GM23338 (cell line): ENCODE results near the gene HTR3E. TPM values are rescaled to one million over a fixed set of nuclear protein-coding genes. Genes with fewer than 3 reads are reported as not detected.

ENCODE experiments used
- EZH2 ChIP-seq: fragments of 200-600 bp; sonication (generic); IDR thresholded peaks from one replicate; pipeline ENCODE4 v1.8.0; 2017; ENCODE audit warnings: antibody characterized with exemption, mild to moderate bottlenecking, low read depth; ENCODE audit not compliant: unreplicated experiment
- JUNB ChIP-seq: IDR thresholded peaks from one replicate; pipeline ENCODE4 v1.6.1; 2016; ENCODE audit warnings: antibody characterized with exemption; ENCODE audit not compliant: unreplicated experiment
- NANOG ChIP-seq: IDR thresholded peaks from 2 replicates; pipeline ENCODE4 v1.6.1; 2016; ENCODE audit warnings: antibody characterized with exemption, borderline replicate concordance
- STAT1 ChIP-seq: IDR thresholded peaks from one replicate; pipeline ENCODE4 v1.6.1; 2016; ENCODE audit warnings: antibody characterized with exemption; ENCODE audit not compliant: unreplicated experiment
- polyA plus RNA-seq: library from polyadenylated mRNA; unstranded; fragments of >200 nt; fragmentation: Nextera tagmentation; extraction: Ambion mirVana; gene quantifications from 2 replicates; pipeline ENCODE4 v1.2.1, GENCODE V29; 2016
- small RNA-seq: library from RNA; depleted of rRNA; stranded (forward); fragments of <200 nt; gene quantifications from one replicate; pipeline ENCODE3, GENCODE V24; 2014; ENCODE audit warnings: low replicate concordance
- total RNA-seq: library from RNA; depleted of rRNA; stranded (reverse); fragments of >200 nt; shearing (Covaris generic); gene quantifications from 2 replicates; pipeline ENCODE4 v1.2.3, GENCODE V29; 2014; rRNA removed
- TF ChIP-seq, protein P1 (sequence below): fragments of 250-450 bp; sonication (Bioruptor Pico); IDR thresholded peaks from 2 replicates; pipeline ENCODE4 v1.5.0; 2020; ENCODE audit warnings: mild to moderate bottlenecking, moderate library complexity

Gene HTR3E
- total and polyA plus RNA-seq, 2 experiments from 2014 or later = not detected

DNA sequence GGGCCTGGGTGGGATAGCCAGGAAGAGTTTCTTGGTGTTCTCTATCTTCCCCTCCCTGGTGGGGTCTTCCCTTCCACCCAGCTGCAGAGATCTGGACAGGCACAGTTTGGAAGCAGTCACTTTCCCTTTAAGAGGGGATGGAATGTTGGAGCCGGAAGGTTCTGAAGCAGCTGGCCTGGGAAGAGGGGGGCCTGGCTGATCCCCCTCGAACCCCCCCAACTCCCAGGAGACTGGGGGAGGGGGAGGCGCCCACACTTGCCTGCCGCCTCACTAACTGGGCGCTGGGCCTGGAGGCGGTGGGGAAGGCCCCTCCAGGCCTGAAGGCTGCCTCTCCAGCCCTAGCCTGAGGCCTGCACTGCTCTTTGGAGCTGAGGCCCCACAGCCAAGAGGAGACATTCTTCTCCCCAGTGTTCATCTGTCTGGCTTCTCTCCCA is 59.7 kb downstream of the HTR3E start (continued):
- TF ChIP-seq, protein P1, sequence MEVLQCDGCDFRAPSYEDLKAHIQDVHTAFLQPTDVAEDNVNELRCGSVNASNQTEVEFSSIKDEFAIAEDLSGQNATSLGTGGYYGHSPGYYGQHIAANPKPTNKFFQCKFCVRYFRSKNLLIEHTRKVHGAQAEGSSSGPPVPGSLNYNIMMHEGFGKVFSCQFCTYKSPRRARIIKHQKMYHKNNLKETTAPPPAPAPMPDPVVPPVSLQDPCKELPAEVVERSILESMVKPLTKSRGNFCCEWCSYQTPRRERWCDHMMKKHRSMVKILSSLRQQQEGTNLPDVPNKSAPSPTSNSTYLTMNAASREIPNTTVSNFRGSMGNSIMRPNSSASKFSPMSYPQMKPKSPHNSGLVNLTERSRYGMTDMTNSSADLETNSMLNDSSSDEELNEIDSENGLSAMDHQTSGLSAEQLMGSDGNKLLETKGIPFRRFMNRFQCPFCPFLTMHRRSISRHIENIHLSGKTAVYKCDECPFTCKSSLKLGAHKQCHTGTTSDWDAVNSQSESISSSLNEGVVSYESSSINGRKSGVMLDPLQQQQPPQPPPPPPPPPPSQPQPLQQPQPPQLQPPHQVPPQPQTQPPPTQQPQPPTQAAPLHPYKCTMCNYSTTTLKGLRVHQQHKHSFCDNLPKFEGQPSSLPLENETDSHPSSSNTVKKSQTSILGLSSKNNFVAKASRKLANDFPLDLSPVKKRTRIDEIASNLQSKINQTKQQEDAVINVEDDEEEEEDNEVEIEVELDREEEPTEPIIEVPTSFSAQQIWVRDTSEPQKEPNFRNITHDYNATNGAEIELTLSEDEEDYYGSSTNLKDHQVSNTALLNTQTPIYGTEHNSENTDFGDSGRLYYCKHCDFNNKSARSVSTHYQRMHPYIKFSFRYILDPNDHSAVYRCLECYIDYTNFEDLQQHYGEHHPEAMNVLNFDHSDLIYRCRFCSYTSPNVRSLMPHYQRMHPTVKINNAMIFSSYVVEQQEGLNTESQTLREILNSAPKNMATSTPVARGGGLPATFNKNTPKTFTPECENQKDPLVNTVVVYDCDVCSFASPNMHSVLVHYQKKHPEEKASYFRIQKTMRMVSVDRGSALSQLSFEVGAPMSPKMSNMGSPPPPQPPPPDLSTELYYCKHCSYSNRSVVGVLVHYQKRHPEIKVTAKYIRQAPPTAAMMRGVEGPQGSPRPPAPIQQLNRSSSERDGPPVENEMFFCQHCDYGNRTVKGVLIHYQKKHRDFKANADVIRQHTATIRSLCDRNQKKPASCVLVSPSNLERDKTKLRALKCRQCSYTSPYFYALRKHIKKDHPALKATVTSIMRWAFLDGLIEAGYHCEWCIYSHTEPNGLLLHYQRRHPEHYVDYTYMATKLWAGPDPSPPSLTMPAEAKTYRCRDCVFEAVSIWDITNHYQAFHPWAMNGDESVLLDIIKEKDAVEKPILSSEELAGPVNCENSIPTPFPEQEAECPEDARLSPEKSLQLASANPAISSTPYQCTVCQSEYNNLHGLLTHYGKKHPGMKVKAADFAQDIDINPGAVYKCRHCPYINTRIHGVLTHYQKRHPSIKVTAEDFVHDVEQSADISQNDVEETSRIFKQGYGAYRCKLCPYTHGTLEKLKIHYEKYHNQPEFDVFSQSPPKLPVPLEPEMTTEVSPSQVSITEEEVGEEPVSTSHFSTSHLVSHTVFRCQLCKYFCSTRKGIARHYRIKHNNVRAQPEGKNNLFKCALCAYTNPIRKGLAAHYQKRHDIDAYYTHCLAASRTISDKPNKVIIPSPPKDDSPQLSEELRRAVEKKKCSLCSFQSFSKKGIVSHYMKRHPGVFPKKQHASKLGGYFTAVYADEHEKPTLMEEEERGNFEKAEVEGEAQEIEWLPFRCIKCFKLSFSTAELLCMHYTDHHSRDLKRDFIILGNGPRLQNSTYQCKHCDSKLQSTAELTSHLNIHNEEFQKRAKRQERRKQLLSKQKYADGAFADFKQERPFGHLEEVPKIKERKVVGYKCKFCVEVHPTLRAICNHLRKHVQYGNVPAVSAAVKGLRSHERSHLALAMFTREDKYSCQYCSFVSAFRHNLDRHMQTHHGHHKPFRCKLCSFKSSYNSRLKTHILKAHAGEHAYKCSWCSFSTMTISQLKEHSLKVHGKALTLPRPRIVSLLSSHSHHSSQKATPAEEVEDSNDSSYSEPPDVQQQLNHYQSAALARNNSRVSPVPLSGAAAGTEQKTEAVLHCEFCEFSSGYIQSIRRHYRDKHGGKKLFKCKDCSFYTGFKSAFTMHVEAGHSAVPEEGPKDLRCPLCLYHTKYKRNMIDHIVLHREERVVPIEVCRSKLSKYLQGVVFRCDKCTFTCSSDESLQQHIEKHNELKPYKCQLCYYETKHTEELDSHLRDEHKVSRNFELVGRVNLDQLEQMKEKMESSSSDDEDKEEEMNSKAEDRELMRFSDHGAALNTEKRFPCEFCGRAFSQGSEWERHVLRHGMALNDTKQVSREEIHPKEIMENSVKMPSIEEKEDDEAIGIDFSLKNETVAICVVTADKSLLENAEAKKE (CRISPR knock-in tag) = no peak
- TF ChIP-seq JUNB = no peak
- no peak for TF ChIP-seq EZH2
- TF ChIP-seq NANOG = no peak
- no peak for TF ChIP-seq STAT1

Small RNA genes within 50 kb of the gene (small RNA-seq; reads per million reads assigned to genes)
- gene RF00019 = not detected

Other genes with a start within 250 kb of the HTR3E start
- gene PARL, start 212.2 kb upstream of the HTR3E start, total RNA-seq = 65.7 and 67.5 TPM in 2 replicates
- 78.7 and 82.7 TPM in 2 replicates for gene PARL, start 212.2 kb upstream of the HTR3E start, polyA plus RNA-seq
- 38.5 and 39.9 TPM in 2 replicates for gene ABCC5, start 79.2 kb upstream of the HTR3E start, total RNA-seq
- 14.0 TPM in 2 replicates for gene ABCC5, start 79.2 kb upstream of the HTR3E start, polyA plus RNA-seq
- gene HTR3D, start 65.3 kb upstream of the HTR3E start, total RNA-seq = not detected in 2 replicates
- gene HTR3D, start 65.3 kb upstream of the HTR3E start, polyA plus RNA-seq = not detected in 2 replicates
- gene HTR3C, start 44.0 kb upstream of the HTR3E start, total RNA-seq = not detected in 2 replicates
- gene HTR3C, start 44.0 kb upstream of the HTR3E start, polyA plus RNA-seq = not detected in 2 replicates
- 36.6 and 43.3 TPM in 2 replicates for gene EIF2B5, start 38.3 kb downstream of the HTR3E start, total RNA-seq
- gene EIF2B5, start 38.3 kb downstream of the HTR3E start, polyA plus RNA-seq = 26.4 and 27.8 TPM in 2 replicates
- 50.2 and 55.5 TPM in 2 replicates for gene DVL3, start 58.3 kb downstream of the HTR3E start, total RNA-seq
- gene DVL3, start 58.3 kb downstream of the HTR3E start, polyA plus RNA-seq = 25.6 and 33.5 TPM in 2 replicates
- 269 and 305 TPM in 2 replicates for gene AP2M1, start 77.8 kb downstream of the HTR3E start, total RNA-seq
- 190 and 215 TPM in 2 replicates for gene AP2M1, start 77.8 kb downstream of the HTR3E start, polyA plus RNA-seq
- 48.9 and 60.4 TPM in 2 replicates for gene ABCF3, start 89.1 kb downstream of the HTR3E start, total RNA-seq
- gene ABCF3, start 89.1 kb downstream of the HTR3E start, polyA plus RNA-seq = 32.7 and 33.4 TPM in 2 replicates
- gene VWA5B2, start 132.5 kb downstream of the HTR3E start, total RNA-seq = 0.66 TPM in 1 of 2 replicates, not detected in the other
- gene VWA5B2, start 132.5 kb downstream of the HTR3E start, polyA plus RNA-seq = not detected in 2 replicates
- 107 and 109 TPM in 2 replicates for gene ALG3, start 151.9 kb downstream of the HTR3E start, total RNA-seq
- 76.9 and 87.9 TPM in 2 replicates for gene ALG3, start 151.9 kb downstream of the HTR3E start, polyA plus RNA-seq
- 9.8 and 14.3 TPM in 2 replicates for gene EEF1AKMT4, start 152.6 kb downstream of the HTR3E start, total RNA-seq
- 11.2 and 12.9 TPM in 2 replicates for gene EEF1AKMT4, start 152.6 kb downstream of the HTR3E start, polyA plus RNA-seq
- 1.3 and 1.5 TPM in 2 replicates for gene CAMK2N2, start 164.5 kb downstream of the HTR3E start, total RNA-seq
- gene CAMK2N2, start 164.5 kb downstream of the HTR3E start, polyA plus RNA-seq = 0.32 and 0.63 TPM in 2 replicates
- 0.24 TPM in 1 of 2 replicates, not detected in the other for gene ECE2, start 179.0 kb downstream of the HTR3E start, total RNA-seq
- 0.48 TPM in 1 of 2 replicates, not detected in the other for gene ECE2, start 179.0 kb downstream of the HTR3E start, polyA plus RNA-seq
- gene PSMD2, start 202.2 kb downstream of the HTR3E start, total RNA-seq = 328 and 507 TPM in 2 replicates
- gene PSMD2, start 202.2 kb downstream of the HTR3E start, polyA plus RNA-seq = 101 and 117 TPM in 2 replicates
- gene EIF4G1, start 217.5 kb downstream of the HTR3E start, total RNA-seq = 552 and 565 TPM in 2 replicates
- 227 and 239 TPM in 2 replicates for gene EIF4G1, start 217.5 kb downstream of the HTR3E start, polyA plus RNA-seq
- gene FAM131A, start 240.5 kb downstream of the HTR3E start, total RNA-seq = 14.8 and 31.8 TPM in 2 replicates
- gene FAM131A, start 240.5 kb downstream of the HTR3E start, polyA plus RNA-seq = 6.7 and 9.6 TPM in 2 replicates